B cell (primary cell): ENCODE results near the gene TSC2.

Experiments used
- CTCF ChIP-seq: fragments of 200-600 bp; IDR thresholded peaks from one replicate; pipeline ENCODE4 v1.8.0; 2022; ENCODE audit warnings: antibody characterized with exemption, mild to moderate bottlenecking
- EZH2 ChIP-seq: IDR thresholded peaks from 2 replicates; pipeline ENCODE4 v1.6.1; 2012; ENCODE audit warnings: borderline replicate concordance, low read depth, mild to moderate bottlenecking, moderate library complexity, low read length; ENCODE audit not compliant: insufficient read depth, poor library complexity, severe bottlenecking

GRCh38 chr16:2003827-2004641 lies 43.8 kb upstream of the TSC2 start:
- TF ChIP-seq CTCF (peak; percentile 93), EZH2 (no peak)
